OCI-LY1 (cell line): ENCODE results near the gene PPP1R12B.

Experiments used
- H2AFZ ChIP-seq: fragments of 200-600 bp; sonication (generic), shearing (Covaris generic); 2 replicates; pipeline ENCODE4 v1.6.0; 2014; ENCODE audit warnings: antibody characterized with exemption, mild to moderate bottlenecking, low read length
- H3F3A ChIP-seq: fragments of 200-600 bp; sonication (generic), shearing (Covaris generic); 2 replicates; pipeline ENCODE4 v1.6.0; 2014; ENCODE audit warnings: mild to moderate bottlenecking, antibody characterized with exemption, low read length, moderate library complexity; ENCODE audit not compliant: insufficient read depth
- H3K27ac ChIP-seq: fragments of 200-600 bp; sonication (generic); 2 replicates; pipeline ENCODE4 v1.5.1; 2014; ENCODE audit warnings: low read length, mixed run types, mild to moderate bottlenecking, low read depth; ENCODE audit not compliant: poor library complexity, severe bottlenecking
- H3K27me3 ChIP-seq: fragments of 200-600 bp; sonication (generic); 2 replicates; pipeline ENCODE4 v1.6.0; 2014; ENCODE audit warnings: antibody characterized with exemption, mild to moderate bottlenecking, low read length, moderate library complexity; ENCODE audit not compliant: insufficient read depth
- H3K36me3 ChIP-seq: fragments of 200-600 bp; sonication (generic); 2 replicates; pipeline ENCODE4 v1.6.1; 2014; ENCODE audit warnings: mild to moderate bottlenecking, antibody characterized with exemption, low read length, moderate library complexity, mixed read lengths; ENCODE audit not compliant: insufficient read depth
- H3K4me1 ChIP-seq: fragments of 200-600 bp; sonication (generic); 2 replicates; pipeline ENCODE4 v1.5.1; 2014; ENCODE audit warnings: mild to moderate bottlenecking, low read length, moderate library complexity; ENCODE audit not compliant: insufficient read depth, severe bottlenecking
- H3K4me2 ChIP-seq: fragments of 200-600 bp; sonication (generic), shearing (Covaris generic); 2 replicates; pipeline ENCODE4 v1.6.1; 2014; ENCODE audit warnings: low read length
- H3K4me3 ChIP-seq: fragments of 200-600 bp; sonication (generic); 2 replicates; pipeline ENCODE4 v1.5.1; 2014; ENCODE audit warnings: low read length, low read depth, mild to moderate bottlenecking, mixed read lengths; ENCODE audit not compliant: poor library complexity, severe bottlenecking
- H3K79me2 ChIP-seq: fragments of 200-600 bp; shearing (Covaris generic); 2 replicates; pipeline ENCODE4 v1.6.1; 2016; ENCODE audit warnings: mixed run types, low read length, mixed read lengths; ENCODE audit not compliant: insufficient read depth
- H3K9ac ChIP-seq: fragments of 200-600 bp; sonication (generic), shearing (Covaris generic); 2 replicates; pipeline ENCODE4 v1.6.1; 2014; ENCODE audit warnings: mild to moderate bottlenecking, low read length, mixed read lengths
- H3K9me2 ChIP-seq: fragments of 200-600 bp; sonication (generic), shearing (Covaris generic); 2 replicates; pipeline ENCODE4 v1.6.1; 2014; ENCODE audit warnings: low read depth, mild to moderate bottlenecking, low read length, mixed read lengths
- H3K9me3 ChIP-seq: fragments of 200-600 bp; shearing (Covaris generic); 2 replicates; pipeline ENCODE4 v1.6.1; 2014; ENCODE audit warnings: low read length, mixed read lengths
- H4K20me1 ChIP-seq: fragments of 200-600 bp; sonication (generic), shearing (Covaris generic); 2 replicates; pipeline ENCODE4 v1.6.0; 2016; ENCODE audit warnings: mild to moderate bottlenecking, low read length; ENCODE audit not compliant: insufficient read depth
- CTCF ChIP-seq: fragments of 200-600 bp; sonication (generic), shearing (Covaris generic); IDR thresholded peaks from 2 replicates; pipeline ENCODE4 v1.5.1; 2017; ENCODE audit warnings: mild to moderate bottlenecking, antibody characterized with exemption, low read length, moderate library complexity, mixed read lengths
- EZH2 ChIP-seq: fragments of 200-600 bp; sonication (generic), shearing (Covaris generic); IDR thresholded peaks from 2 replicates; pipeline ENCODE4 v1.8.0; 2017; ENCODE audit warnings: borderline replicate concordance, mixed run types, mild to moderate bottlenecking, antibody characterized with exemption, low read length, moderate library complexity, mixed read lengths

The PPP1R12B gene

GRCh38 chr1:202355944-202356553 lies 7.5 kb downstream of the PPP1R12B start:
- H3K27me3 ChIP-seq = no peaks in the 10 kb centered on the region
- H3K9me2 ChIP-seq = no peaks in the 10 kb centered on the region
- H4K20me1 ChIP-seq = no peaks in the 10 kb centered on the region
- no peaks in the 10 kb centered on the region for H3K9me3 ChIP-seq
- H3K79me2 ChIP-seq = peaks cover 37% of the 10 kb centered on the region
- no peak overlapping the region for H3K4me3 ChIP-seq
- H3K4me1 ChIP-seq = no peaks in the 10 kb centered on the region
- H3K9ac ChIP-seq = no peak overlapping the region
- no peaks in the 10 kb centered on the region for H3K36me3 ChIP-seq
- H3K4me2 ChIP-seq = no peak overlapping the region
- TF ChIP-seq CTCF = no peak
- no peak for TF ChIP-seq EZH2
- no peaks in the 10 kb centered on the region for H3F3A ChIP-seq
- H2AFZ ChIP-seq = no peak overlapping the region
- no peak overlapping the region for H3K27ac ChIP-seq

GRCh38 chr1:202357506-202357905 lies 9.0 kb downstream of the PPP1R12B start:
- peaks cover 23% of the 10 kb centered on the region for H3K79me2 ChIP-seq
- no peaks in the 10 kb centered on the region for H3K9me3 ChIP-seq
- no peak overlapping the region for H3K9ac ChIP-seq
- no peaks in the 10 kb centered on the region for H3K4me1 ChIP-seq
- H2AFZ ChIP-seq = no peak overlapping the region
- no peak overlapping the region for H3K4me3 ChIP-seq
- no peaks in the 10 kb centered on the region for H3K36me3 ChIP-seq
- no peaks in the 10 kb centered on the region for H3K27me3 ChIP-seq
- no peaks in the 10 kb centered on the region for H3K9me2 ChIP-seq
- H3F3A ChIP-seq = no peaks in the 10 kb centered on the region
- H3K27ac ChIP-seq = no peak overlapping the region
- H4K20me1 ChIP-seq = no peaks in the 10 kb centered on the region
- H3K4me2 ChIP-seq = no peak overlapping the region
- no peak for TF ChIP-seq CTCF
- TF ChIP-seq EZH2 = no peak

GRCh38 chr1:202361224-202361623 lies 12.7 kb downstream of the PPP1R12B start:
- H3K9me2 ChIP-seq = no peaks in the 10 kb centered on the region
- H3K4me3 ChIP-seq = no peak overlapping the region
- H4K20me1 ChIP-seq = no peaks in the 10 kb centered on the region
- no peak overlapping the region for H3K9ac ChIP-seq
- H3K4me1 ChIP-seq = no peaks in the 10 kb centered on the region
- no peak overlapping the region for H2AFZ ChIP-seq
- no peaks in the 10 kb centered on the region for H3K9me3 ChIP-seq
- no peak overlapping the region for H3K27ac ChIP-seq
- peaks cover 11% of the 10 kb centered on the region; the same call in 1 of the 2 replicates for H3K79me2 ChIP-seq
- H3K27me3 ChIP-seq = no peaks in the 10 kb centered on the region
- no peaks in the 10 kb centered on the region for H3F3A ChIP-seq
- H3K4me2 ChIP-seq = no peak overlapping the region
- TF ChIP-seq CTCF (no peak), EZH2 (no peak)
- H3K36me3 ChIP-seq = no peaks in the 10 kb centered on the region
